ENCODE data around the gene SHISA6.

SHISA6 gene

GRCh38 chr17:11506635-11507034 is 265.6 kb downstream of the SHISA6 start:
- no peak overlapping the region for H3K4me3 ChIP-seq (ENCODE audit: low read depth, low read length, poor library complexity, severe bottlenecking)

GRCh38 chr17:11511696-11512095 is 270.7 kb downstream of the SHISA6 start:
- H3K27ac ChIP-seq (ENCODE audit: low read depth, low read length, poor library complexity, severe bottlenecking), result no peak overlapping the region
- no peaks in the 10 kb centered on the region for H4K20me1 ChIP-seq (ENCODE audit: insufficient read depth, low read length)
- no peak overlapping the region for H2AFZ ChIP-seq (ENCODE audit: low read length)
- H3K9me3 ChIP-seq (ENCODE audit: low read length), result no peaks in the 10 kb centered on the region
- H3K4me2 ChIP-seq (ENCODE audit: low read length), result no peak overlapping the region
- H3K4me3 ChIP-seq (ENCODE audit: low read depth, low read length, poor library complexity, severe bottlenecking), result no peak overlapping the region
- no peaks in the 10 kb centered on the region for H3K79me2 ChIP-seq (ENCODE audit: insufficient read depth, low read length)
- H3K27me3 ChIP-seq (ENCODE audit: insufficient read depth, low read length), result no peaks in the 10 kb centered on the region
- no peaks in the 10 kb centered on the region for H3K4me1 ChIP-seq (ENCODE audit: insufficient read depth, low read length, severe bottlenecking)
- no peaks in the 10 kb centered on the region for H3K9me2 ChIP-seq (ENCODE audit: low read depth, low read length)
- no peaks in the 10 kb centered on the region for H3K36me3 ChIP-seq (ENCODE audit: insufficient read depth, low read length)
- TF ChIP-seq EZH2 (IDR thresholded peaks at IDR 0.05; ENCODE audit: borderline replicate concordance, low read length), result no peak
- no peak for TF ChIP-seq CTCF (IDR thresholded peaks at IDR 0.05; ENCODE audit: low read length)
- H3F3A ChIP-seq (ENCODE audit: insufficient read depth, low read length), result no peaks in the 10 kb centered on the region
- no peak overlapping the region for H3K9ac ChIP-seq (ENCODE audit: low read length)

More at GRCh38 chr17:11506635-11507034, 265.6 kb downstream of the SHISA6 start:
- H3K9me3 ChIP-seq (ENCODE audit: low read length), result no peaks in the 10 kb centered on the region
- H2AFZ ChIP-seq (ENCODE audit: low read length), result no peak overlapping the region
- H3K36me3 ChIP-seq (ENCODE audit: insufficient read depth, low read length), result no peaks in the 10 kb centered on the region
- no peaks in the 10 kb centered on the region for H3F3A ChIP-seq (ENCODE audit: insufficient read depth, low read length)
- no peaks in the 10 kb centered on the region for H3K9me2 ChIP-seq (ENCODE audit: low read depth, low read length)
- H3K27ac ChIP-seq (ENCODE audit: low read depth, low read length, poor library complexity, severe bottlenecking), result no peak overlapping the region
- no peaks in the 10 kb centered on the region for H3K4me1 ChIP-seq (ENCODE audit: insufficient read depth, low read length, severe bottlenecking)
- H4K20me1 ChIP-seq (ENCODE audit: insufficient read depth, low read length), result no peaks in the 10 kb centered on the region
- no peak overlapping the region for H3K9ac ChIP-seq (ENCODE audit: low read length)
- H3K4me2 ChIP-seq (ENCODE audit: low read length), result no peak overlapping the region
- H3K27me3 ChIP-seq (ENCODE audit: insufficient read depth, low read length), result no peaks in the 10 kb centered on the region
- no peaks in the 10 kb centered on the region for H3K79me2 ChIP-seq (ENCODE audit: insufficient read depth, low read length)
- no peak for TF ChIP-seq CTCF (IDR thresholded peaks at IDR 0.05; ENCODE audit: low read length)
- no peak for TF ChIP-seq EZH2 (IDR thresholded peaks at IDR 0.05; ENCODE audit: borderline replicate concordance, low read length)

- H3K36me3 ChIP-seq (ENCODE audit: insufficient read depth, low read length), result no peaks in the 10 kb centered on the region
- H3K4me2 ChIP-seq (ENCODE audit: low read length), result no peak overlapping the region
- H3K9me2 ChIP-seq (ENCODE audit: low read depth, low read length), result no peaks in the 10 kb centered on the region
- no peak overlapping the region for H3K27ac ChIP-seq (ENCODE audit: low read depth, low read length, poor library complexity, severe bottlenecking)
- H3F3A ChIP-seq (ENCODE audit: insufficient read depth, low read length), result no peaks in the 10 kb centered on the region
- no peaks in the 10 kb centered on the region for H3K4me1 ChIP-seq (ENCODE audit: insufficient read depth, low read length, severe bottlenecking)
- H2AFZ ChIP-seq (ENCODE audit: low read length), result no peak overlapping the region
- H3K9ac ChIP-seq (ENCODE audit: low read length), result no peak overlapping the region
- no peaks in the 10 kb centered on the region for H4K20me1 ChIP-seq (ENCODE audit: insufficient read depth, low read length)
- H3K27me3 ChIP-seq (ENCODE audit: insufficient read depth, low read length), result no peaks in the 10 kb centered on the region
- TF ChIP-seq CTCF (IDR thresholded peaks at IDR 0.05; ENCODE audit: low read length) (no peak), EZH2 (IDR thresholded peaks at IDR 0.05; ENCODE audit: borderline replicate concordance, low read length) (no peak)
- no peaks in the 10 kb centered on the region for H3K79me2 ChIP-seq (ENCODE audit: insufficient read depth, low read length)
- H3K4me3 ChIP-seq (ENCODE audit: low read depth, low read length, poor library complexity, severe bottlenecking), result no peak overlapping the region
- no peaks in the 10 kb centered on the region for H3K9me3 ChIP-seq (ENCODE audit: low read length)
These were observed 273.6 kb downstream of the SHISA6 start for GRCh38 chr17:11514565-11514964.
